ENCODE results near the gene ZNF236.

DNA sequence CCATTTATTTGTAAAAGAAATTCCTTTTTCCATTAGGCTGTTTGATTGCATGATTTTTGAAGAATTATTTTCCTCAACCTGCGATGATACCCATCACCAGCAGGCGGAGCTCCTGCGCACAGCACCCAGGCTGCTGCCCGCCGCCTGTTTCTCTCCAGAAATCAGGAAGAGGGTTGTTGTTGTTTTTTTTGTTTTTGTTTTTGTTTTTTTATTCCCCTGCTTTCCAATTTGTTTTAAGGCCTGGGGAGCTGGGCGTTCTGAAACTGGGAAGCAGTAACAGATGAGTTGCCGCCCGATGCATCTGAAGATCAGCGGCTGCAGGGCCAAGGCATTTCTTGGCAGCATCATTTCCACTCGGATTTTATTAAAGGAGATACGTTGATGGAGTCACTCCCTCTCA, 178.2 kb downstream of the ZNF236 start:
- TF ChIP-seq POLR2A (IDR thresholded peaks at IDR 0.05) = no peak
- TF ChIP-seq, protein P1, sequence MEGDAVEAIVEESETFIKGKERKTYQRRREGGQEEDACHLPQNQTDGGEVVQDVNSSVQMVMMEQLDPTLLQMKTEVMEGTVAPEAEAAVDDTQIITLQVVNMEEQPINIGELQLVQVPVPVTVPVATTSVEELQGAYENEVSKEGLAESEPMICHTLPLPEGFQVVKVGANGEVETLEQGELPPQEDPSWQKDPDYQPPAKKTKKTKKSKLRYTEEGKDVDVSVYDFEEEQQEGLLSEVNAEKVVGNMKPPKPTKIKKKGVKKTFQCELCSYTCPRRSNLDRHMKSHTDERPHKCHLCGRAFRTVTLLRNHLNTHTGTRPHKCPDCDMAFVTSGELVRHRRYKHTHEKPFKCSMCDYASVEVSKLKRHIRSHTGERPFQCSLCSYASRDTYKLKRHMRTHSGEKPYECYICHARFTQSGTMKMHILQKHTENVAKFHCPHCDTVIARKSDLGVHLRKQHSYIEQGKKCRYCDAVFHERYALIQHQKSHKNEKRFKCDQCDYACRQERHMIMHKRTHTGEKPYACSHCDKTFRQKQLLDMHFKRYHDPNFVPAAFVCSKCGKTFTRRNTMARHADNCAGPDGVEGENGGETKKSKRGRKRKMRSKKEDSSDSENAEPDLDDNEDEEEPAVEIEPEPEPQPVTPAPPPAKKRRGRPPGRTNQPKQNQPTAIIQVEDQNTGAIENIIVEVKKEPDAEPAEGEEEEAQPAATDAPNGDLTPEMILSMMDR (IDR thresholded peaks at IDR 0.05) = peak; percentile 90 to 98 (median 94)
